Ramos (cell line): Measurements from ENCODE around the gene PSENEN.
"Not testable (repeated sequence)": the region's sequence is repeated elsewhere in the genome, so short reads cannot be mapped to it uniquely, and the experiment has no call there.

ENCODE experiments used
- in situ Hi-C: fragments of 300-500 bp; cut with MboI; formaldehyde crosslinking; loops from one replicate; pipeline ENCODE4 v1.14.3; 2022; ENCODE audit warnings: low sequenced_read_pairs; ENCODE audit not compliant: unreplicated experiment

Gene PSENEN

DNA sequence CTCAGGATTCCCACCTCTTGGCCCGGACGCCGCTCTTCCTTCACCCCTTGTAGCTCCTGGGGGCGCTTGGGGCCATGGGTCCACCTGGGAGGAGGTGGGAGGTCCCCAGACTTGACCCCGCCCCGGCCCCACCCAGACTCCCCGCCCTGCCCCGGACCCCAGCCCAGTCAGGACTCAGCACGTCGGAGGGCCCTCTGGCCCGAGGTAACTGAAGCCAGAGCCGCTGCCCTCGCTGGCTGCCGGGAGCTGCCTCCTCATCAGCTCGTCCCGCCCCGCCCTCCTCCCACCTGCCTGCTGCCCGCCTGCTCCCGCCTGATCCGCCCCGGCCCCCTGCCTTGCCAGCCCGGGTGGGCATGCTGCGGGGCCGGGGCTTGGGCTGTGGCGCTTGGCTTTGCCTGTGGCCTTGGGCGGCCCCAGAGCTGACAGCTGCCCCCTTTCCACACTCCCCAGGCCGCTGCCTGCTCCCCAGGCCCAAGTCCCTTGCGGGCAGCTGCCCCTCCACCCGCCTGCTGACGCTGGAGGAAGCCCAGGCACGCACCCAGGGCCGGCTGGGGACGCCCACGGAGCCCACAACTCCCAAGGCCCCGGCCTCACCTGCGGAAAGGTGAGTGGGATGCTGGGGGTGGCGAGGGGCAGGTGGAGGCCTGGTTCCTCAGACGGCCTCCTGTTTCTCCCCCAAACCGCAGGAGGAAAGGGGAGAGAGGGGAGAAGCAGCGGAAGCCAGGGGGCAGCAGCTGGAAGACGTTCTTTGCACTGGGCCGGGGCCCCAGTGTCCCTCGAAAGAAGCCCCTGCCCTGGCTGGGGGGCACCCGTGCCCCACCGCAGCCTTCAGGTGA is 39.3 kb downstream of the PSENEN start:
- in situ Hi-C loops = no loop called here

- in situ Hi-C loops = no loop called here
These were observed 39.8 kb downstream of the PSENEN start for GRCh38 chr19:35785339-35785627.

DNA sequence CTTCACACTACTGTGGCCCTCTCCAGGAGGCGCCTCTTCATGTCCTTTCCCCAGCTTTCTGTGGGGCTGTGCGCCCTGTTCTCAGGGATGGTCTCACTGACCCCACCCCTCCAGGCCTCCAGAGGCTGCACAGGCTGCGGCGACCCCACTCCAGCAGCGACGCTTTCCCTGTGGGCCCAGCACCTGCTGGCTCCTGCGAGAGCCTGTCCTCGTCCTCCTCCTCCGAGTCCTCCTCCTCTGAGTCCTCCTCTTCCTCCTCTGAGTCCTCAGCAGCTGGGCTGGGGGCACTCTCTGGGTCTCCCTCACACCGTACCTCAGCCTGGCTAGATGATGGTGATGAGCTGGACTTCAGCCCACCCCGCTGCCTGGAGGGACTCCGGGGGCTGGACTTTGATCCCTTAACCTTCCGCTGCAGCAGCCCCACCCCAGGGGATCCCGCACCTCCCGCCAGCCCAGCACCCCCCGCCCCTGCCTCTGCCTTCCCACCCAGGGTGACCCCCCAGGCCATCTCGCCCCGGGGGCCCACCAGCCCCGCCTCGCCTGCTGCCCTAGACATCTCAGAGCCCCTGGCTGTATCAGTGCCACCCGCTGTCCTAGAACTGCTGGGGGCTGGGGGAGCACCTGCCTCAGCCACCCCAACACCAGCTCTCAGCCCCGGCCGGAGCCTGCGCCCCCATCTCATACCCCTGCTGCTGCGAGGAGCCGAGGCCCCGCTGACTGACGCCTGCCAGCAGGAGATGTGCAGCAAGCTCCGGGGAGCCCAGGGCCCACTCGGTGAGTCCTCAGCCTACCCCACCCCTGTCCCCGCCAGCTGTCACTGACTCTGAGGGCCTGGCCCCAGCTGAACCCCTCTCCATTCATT is 41.1 kb downstream of the PSENEN start:
- in situ Hi-C loops = no loop called here

DNA sequence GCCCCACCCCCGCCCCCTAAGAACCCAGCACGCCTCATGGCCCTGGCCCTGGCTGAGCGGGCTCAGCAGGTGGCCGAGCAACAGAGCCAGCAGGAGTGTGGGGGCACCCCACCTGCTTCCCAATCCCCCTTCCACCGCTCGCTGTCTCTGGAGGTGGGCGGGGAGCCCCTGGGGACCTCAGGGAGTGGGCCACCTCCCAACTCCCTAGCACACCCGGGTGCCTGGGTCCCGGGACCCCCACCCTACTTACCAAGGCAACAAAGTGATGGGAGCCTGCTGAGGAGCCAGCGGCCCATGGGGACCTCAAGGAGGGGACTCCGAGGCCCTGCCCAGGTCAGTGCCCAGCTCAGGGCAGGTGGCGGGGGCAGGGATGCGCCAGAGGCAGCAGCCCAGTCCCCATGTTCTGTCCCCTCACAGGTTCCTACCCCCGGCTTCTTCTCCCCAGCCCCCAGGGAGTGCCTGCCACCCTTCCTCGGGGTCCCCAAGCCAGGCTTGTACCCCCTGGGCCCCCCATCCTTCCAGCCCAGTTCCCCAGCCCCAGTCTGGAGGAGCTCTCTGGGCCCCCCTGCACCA is 41.9 kb downstream of the PSENEN start:
- in situ Hi-C loops = no loop called here

- in situ Hi-C loops = no loop called here
These were observed 42.9 kb downstream of the PSENEN start for GRCh38 chr19:35788205-35788960.

- in situ Hi-C loops = no loop called here
These were observed 43.9 kb downstream of the PSENEN start for GRCh38 chr19:35789195-35789977.

DNA sequence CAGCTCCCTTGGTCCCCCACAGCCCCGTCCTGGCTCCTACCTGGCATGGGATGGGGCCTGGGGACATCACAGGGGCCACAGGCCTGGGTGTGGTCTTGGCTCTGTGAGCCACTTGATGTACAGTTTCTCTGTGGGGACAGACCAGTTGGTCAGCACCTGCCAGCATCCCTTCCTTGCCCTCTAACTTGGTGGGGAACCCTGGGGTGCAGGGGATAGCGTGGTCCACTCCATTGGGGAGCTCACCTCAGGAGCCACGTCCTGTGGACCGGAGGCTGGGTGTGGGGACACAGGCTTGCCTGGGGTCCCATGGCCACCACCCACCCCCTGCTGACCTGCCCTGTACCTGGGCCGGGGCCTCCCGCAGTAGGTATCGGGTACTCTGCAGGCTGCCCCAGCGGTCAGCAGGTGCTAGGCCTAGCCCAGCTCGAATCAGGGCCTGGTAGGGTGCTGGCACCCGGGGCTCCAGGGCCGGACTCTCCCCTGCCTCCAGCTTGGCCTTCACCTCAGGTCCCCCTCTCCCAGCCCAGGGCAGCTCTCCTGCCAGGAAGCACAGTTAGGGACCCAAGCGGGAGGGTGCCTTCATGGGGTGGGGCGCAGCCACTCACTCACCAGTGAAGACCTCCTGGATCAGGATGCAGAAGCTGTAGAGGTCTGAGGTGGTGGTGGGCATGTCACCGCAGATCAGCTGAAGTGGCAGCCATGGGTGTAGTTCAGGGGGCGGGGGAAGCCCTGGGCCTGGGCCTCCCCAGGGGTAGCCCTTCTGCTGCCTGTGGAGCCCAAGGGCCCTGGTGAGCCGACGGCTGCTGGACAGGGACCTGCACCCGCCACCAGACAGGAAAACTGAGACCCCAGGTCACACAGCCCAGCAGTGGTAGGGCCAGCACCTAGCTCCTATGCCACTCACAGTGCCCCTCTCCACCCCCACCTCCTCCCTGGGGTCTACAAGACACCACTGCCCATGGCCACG is 44.8 kb downstream of the PSENEN start:
- in situ Hi-C loops = no loop called here

- in situ Hi-C loops = no loop called here
These were observed 45.7 kb downstream of the PSENEN start for GRCh38 chr19:35790981-35791813.

GRCh38 chr19:35791814-35792279 is 46.4 kb downstream of the PSENEN start:
- in situ Hi-C loops = no loop called here

DNA sequence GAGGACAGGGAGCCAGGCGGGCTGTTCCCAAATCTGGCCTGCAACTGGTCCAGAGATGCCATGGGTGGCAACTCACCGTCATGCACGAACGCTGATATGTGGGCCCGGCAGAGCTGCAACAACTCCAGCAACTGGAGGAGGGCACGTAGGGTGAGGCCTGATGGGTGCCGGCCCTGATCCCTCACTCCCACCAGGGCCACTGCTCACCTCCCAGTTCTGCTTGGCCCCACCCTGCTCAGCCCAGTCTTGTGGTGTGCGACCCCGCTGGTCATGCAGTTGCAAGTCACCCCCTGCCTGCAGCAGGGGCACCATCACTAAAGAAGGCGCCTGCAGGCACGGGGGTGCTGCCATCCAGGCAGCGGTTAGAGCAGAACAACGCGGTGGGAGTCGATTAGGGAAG is 46.9 kb downstream of the PSENEN start:
- in situ Hi-C loops = no loop called here

- in situ Hi-C loops = no loop called here
These were observed 47.4 kb downstream of the PSENEN start for GRCh38 chr19:35792888-35793287.

GRCh38 chr19:35793381-35794165 is 48.1 kb downstream of the PSENEN start:
- in situ Hi-C loops = no loop called here

- in situ Hi-C loops = not testable (repeated sequence)
These were observed 50.1 kb downstream of the PSENEN start for GRCh38 chr19:35795564-35795963.
